ENCODE data around the gene DGKQ. TPM values are rescaled to one million over a fixed set of nuclear protein-coding genes. Genes with fewer than 3 reads are reported as not detected.

DGKQ gene
- total RNA-seq, 4 donors from 2014 or later, result 1.2 to 12.7 (median 10.1) TPM

DNA sequence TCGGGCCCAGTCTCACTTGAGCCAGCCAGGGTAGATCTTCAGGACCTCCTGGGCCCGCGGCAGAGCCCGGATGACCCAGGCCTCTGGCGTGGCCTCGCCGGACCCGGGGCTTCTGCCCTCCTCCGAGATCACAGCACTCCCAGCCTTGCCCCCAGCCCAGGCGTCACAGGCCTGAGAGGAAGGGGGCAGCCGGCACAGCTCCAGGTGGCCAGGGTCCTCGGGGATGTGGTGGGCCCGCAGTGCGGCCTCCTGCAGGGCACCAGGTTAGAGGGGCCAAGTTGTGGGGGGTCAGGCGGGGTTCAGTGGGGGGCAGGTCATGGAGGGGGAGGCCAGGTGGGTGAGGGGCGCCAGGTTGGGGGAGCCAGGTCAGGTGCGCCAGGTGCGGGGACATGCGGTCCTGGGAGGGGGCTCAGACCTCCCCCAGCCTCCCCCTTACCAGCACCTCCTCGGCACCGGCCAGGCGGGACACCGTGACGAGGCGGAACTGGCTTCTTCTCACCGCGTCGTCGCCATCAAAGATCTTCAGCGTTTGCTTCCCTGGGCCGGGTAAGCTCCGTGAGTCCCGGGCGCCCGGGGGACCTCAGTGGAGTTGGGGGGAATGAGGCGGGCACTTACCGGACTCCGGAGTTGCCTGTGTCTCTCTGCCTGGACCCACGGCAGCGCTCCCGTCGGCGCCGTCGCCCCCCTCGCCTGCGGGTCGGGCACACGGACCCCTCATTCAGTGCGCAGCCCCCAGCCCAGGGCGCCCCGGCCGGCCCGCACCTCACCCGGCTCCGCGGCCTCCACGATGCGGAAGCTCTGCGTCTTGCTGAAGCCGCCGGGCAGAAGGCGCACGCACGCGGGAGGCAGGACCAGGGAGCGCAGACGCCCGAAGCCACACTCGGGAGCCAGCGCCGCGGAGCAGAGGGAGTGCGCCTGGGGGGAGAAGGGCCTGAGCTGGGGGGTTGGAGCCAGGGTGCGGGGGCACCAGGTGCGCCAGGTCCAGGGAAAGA is 6.0 kb downstream of the DGKQ start:
- intact Hi-C loops (cut with DNase I; ENCODE audit: low total_unique reads), result no loop called here
- Histone ChIP-seq H3K36me3 (no peaks in the 10 kb centered on the region), H3K4me1 (peaks cover 0 to 12% of the 10 kb centered on the region in 2 donors), H3K4me3 (no peak overlapping the region), H3K27me3 (no peaks in the 10 kb centered on the region), H3K27ac (no peak overlapping the region), H3K9me3 (no peaks in the 10 kb centered on the region)
- no peak for TF ChIP-seq POLR2A (IDR thresholded peaks at IDR 0.05)
- TF ChIP-seq, protein P1, sequence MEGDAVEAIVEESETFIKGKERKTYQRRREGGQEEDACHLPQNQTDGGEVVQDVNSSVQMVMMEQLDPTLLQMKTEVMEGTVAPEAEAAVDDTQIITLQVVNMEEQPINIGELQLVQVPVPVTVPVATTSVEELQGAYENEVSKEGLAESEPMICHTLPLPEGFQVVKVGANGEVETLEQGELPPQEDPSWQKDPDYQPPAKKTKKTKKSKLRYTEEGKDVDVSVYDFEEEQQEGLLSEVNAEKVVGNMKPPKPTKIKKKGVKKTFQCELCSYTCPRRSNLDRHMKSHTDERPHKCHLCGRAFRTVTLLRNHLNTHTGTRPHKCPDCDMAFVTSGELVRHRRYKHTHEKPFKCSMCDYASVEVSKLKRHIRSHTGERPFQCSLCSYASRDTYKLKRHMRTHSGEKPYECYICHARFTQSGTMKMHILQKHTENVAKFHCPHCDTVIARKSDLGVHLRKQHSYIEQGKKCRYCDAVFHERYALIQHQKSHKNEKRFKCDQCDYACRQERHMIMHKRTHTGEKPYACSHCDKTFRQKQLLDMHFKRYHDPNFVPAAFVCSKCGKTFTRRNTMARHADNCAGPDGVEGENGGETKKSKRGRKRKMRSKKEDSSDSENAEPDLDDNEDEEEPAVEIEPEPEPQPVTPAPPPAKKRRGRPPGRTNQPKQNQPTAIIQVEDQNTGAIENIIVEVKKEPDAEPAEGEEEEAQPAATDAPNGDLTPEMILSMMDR (IDR thresholded peaks at IDR 0.05), result no peak
- no peak for DNase-seq

DNA sequence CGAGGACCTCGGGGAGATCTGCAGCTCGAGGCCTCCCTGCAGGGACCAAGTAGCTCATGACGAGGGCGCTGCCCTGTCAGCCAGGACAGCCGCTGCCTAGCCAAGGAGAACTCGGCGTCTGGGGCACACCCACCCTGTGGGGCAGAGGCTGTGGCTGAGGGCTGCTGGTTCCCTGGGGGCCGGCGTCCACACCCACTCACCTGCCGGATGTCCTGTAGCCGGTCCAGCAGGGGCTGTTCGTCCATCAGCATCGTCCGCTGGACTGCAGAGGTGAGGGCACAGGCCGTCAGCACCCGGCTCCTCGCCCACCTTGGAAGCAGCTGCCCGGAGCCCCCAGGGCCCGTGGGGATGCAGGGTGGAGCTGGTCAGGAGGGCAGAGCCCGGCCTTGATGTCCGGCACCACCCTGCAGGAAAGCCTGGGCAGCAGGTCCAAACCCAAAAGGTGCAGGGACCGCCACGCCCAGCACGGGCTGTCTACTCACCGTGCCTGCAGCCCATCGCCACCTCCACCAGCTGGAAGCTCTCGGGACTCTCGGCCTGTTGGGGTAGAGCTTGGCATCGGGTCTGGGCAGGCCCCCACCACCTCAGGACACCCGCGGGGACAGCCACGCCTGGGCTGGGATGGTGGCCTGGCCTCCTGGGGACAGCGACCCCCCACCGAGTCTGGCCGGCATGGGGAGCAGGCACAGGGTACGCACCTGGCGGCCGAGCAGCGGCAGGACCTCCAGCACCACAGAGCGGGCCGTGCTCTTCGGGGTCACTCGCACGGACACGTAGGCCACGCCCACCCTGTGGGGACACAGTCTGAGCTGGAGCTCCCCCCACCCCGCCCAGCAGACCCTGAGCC is 6.9 kb downstream of the DGKQ start:
- Histone ChIP-seq H3K36me3 (no peaks in the 10 kb centered on the region), H3K27me3 (no peaks in the 10 kb centered on the region), H3K27ac (no peak overlapping the region), H3K4me3 (no peak overlapping the region), H3K9me3 (no peaks in the 10 kb centered on the region), H3K4me1 (peaks cover 0 to 3% of the 10 kb centered on the region in 2 donors)
- no peak for DNase-seq
- TF ChIP-seq, protein P1 (IDR thresholded peaks at IDR 0.05), result no peak
- TF ChIP-seq POLR2A (IDR thresholded peaks at IDR 0.05), result no peak
- intact Hi-C loops (cut with DNase I; ENCODE audit: low total_unique reads), result no loop called here

DNA sequence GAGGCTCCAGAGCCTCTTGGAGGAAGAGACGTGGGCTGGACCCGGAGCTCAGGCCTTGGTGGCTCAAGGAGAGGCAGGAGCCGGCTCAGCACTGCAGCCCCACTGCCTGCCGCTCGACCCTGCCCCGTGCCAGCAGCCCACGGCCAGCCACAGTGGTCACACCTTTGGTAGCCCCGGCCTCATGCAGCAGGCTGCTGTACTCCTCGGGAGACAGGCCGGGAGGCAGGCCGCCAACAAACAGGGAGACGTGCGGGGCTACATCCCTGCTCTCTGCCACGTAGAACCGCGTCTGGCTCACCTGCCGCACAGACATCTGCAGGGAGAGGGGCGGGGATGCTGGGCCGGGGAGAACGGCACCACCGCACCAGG is 7.6 kb downstream of the DGKQ start:
- Histone ChIP-seq H3K9me3 (no peaks in the 10 kb centered on the region), H3K27ac (no peak overlapping the region), H3K27me3 (no peaks in the 10 kb centered on the region), H3K4me1 (no peaks in the 10 kb centered on the region), H3K36me3 (no peaks in the 10 kb centered on the region), H3K4me3 (no peak overlapping the region)
- intact Hi-C loops (cut with DNase I; ENCODE audit: low total_unique reads), result no loop called here
- DNase-seq, result no peak
- TF ChIP-seq, protein P1 (IDR thresholded peaks at IDR 0.05), result no peak
- no peak for TF ChIP-seq POLR2A (IDR thresholded peaks at IDR 0.05)

DNA sequence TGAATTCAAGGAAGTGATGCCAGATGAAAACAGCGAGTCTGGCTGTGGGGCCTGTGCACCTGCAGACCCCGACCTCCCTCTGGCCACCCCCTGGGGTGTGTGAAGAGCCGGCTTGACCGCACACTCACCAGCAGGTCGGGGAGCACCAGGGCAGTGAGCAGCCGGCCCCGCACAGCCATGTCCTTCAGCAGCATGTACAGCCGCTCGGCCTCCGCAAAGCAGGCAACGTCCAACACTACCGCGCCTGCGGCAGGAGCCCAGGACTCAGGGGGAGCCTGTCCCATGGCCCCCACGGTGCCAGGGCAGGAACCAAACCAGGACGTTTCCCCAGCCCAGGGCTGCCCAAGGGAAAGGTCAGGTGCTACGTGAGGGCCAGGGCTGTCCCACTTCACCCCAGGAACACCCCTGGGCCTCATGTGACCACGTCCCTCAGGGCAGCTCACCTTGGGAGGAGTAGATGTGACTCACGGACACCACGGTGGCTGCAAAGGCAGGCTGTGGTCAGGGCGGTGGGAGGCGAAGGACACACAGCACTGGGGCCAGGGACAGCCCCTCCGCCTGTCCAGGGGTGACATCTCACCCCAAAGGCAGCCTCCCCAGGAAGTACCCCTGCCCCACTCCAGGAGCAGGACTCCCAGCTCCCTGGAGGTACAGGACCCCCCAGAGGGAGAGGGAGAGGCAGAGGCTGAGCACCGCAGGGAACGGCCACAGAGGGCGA is 8.2 kb downstream of the DGKQ start:
- no peaks in the 10 kb centered on the region for H3K27me3 ChIP-seq
- TF ChIP-seq POLR2A (IDR thresholded peaks at IDR 0.05), result no peak
- TF ChIP-seq, protein P1 (IDR thresholded peaks at IDR 0.05), result no peak
- no peak for DNase-seq
- no peaks in the 10 kb centered on the region for H3K4me1 ChIP-seq
- no peaks in the 10 kb centered on the region for H3K9me3 ChIP-seq
- no peaks in the 10 kb centered on the region for H3K36me3 ChIP-seq
- no peak overlapping the region for H3K4me3 ChIP-seq
- H3K27ac ChIP-seq, result no peak overlapping the region
- intact Hi-C loops (cut with DNase I; ENCODE audit: low total_unique reads), result no loop called here
